Neuronal stem cell (in vitro differentiated cells): ENCODE results near the gene SEC31B.

Experiments
- DNase-seq: peaks from one replicate; pipeline ENCODE4 v3.0.0-alpha.2; 2013; ENCODE audit warnings: low spot score
- H2AFZ ChIP-seq: one replicate; pipeline ENCODE4 v1.6.1; 2013; ENCODE audit warnings: mild to moderate bottlenecking, low read length, inconsistent platforms
- H2AK5ac ChIP-seq: 2 replicates; pipeline ENCODE4 v1.6.1; 2013; ENCODE audit warnings: low read depth, mild to moderate bottlenecking, inconsistent platforms, low read length, moderate library complexity, mixed read lengths
- H2BK120ac ChIP-seq: 2 replicates; pipeline ENCODE4 v1.6.1; 2013; ENCODE audit warnings: low read depth, mild to moderate bottlenecking, inconsistent platforms, low read length, moderate library complexity, mixed read lengths
- H2BK12ac ChIP-seq: one replicate; pipeline ENCODE4 v1.6.1; 2013; ENCODE audit warnings: low read length, inconsistent platforms
- H2BK15ac ChIP-seq: 2 replicates; pipeline ENCODE4 v1.6.1; 2013; ENCODE audit warnings: mild to moderate bottlenecking, low read length, inconsistent platforms, mixed read lengths
- H2BK5ac ChIP-seq: one replicate; pipeline ENCODE4 v1.6.1; 2013; ENCODE audit warnings: inconsistent platforms, mild to moderate bottlenecking, low read length, moderate library complexity
- H3K14ac ChIP-seq: one replicate; pipeline ENCODE4 v1.6.1; 2013; ENCODE audit warnings: low read length, inconsistent platforms
- H3K18ac ChIP-seq: 2 replicates; pipeline ENCODE4 v1.6.1; 2013; ENCODE audit warnings: low read length, inconsistent platforms
- H3K23ac ChIP-seq: 2 replicates; pipeline ENCODE4 v1.6.1; 2013; ENCODE audit warnings: low read depth, mild to moderate bottlenecking, mixed read lengths, low read length, inconsistent platforms; ENCODE audit not compliant: poor library complexity
- H3K27ac ChIP-seq: replicated peaks from 3 replicates; pipeline ENCODE4 v1.5.1; 2013; ENCODE audit warnings: low read length, inconsistent platforms
- H3K27me3 ChIP-seq, 3 experiments: 2 replicates each; pipeline ENCODE4 v1.6.1; 2013; ENCODE audit warnings: low read length in 3 of 3, mild to moderate bottlenecking in 2 of 3, inconsistent platforms in 1 of 3, low read depth in 1 of 3, mixed read lengths in 1 of 3, moderate library complexity in 1 of 3; ENCODE audit not compliant: control insufficient read depth in 3 of 3, insufficient read depth in 3 of 3
- H3K36me3 ChIP-seq, 2 donors: replicated peaks in 1 of 2; 2 replicates each; pipeline ENCODE4 v1.6.1; 2013; ENCODE audit warnings: low read length in 2 of 2; ENCODE audit not compliant: control insufficient read depth in 2 of 2, insufficient read depth in 2 of 2
- H3K4ac ChIP-seq: 2 replicates; pipeline ENCODE4 v1.6.1; 2013; ENCODE audit warnings: inconsistent platforms, mild to moderate bottlenecking, low read length, moderate library complexity
- H3K4me1 ChIP-seq, 2 donors: 1 replicate in 1 of 2; 2 replicates in 1 of 2; pipeline ENCODE4 v1.6.1; 2013; ENCODE audit warnings: low read length in 2 of 2, low read depth in 1 of 2; ENCODE audit not compliant: control insufficient read depth in 2 of 2, insufficient read depth in 1 of 2
- H3K4me2 ChIP-seq: one replicate; pipeline ENCODE4 v1.6.1; 2013; ENCODE audit warnings: mild to moderate bottlenecking, low read length, inconsistent platforms; ENCODE audit not compliant: insufficient read depth, poor library complexity, severe bottlenecking
- H3K4me3 ChIP-seq, 2 donors: 2 replicates each; pipeline ENCODE4 v1.5.1; 2013; ENCODE audit warnings: low read length in 2 of 2, mild to moderate bottlenecking in 2 of 2, inconsistent platforms in 1 of 2, moderate library complexity in 1 of 2
- H3K79me1 ChIP-seq: one replicate; pipeline ENCODE4 v1.6.1; 2013; ENCODE audit warnings: low read depth, mild to moderate bottlenecking, inconsistent platforms, low read length, moderate library complexity
- H3K9ac ChIP-seq: one replicate; pipeline ENCODE4 v1.6.1; 2013; ENCODE audit warnings: mild to moderate bottlenecking, low read depth, low read length, inconsistent platforms; ENCODE audit not compliant: poor library complexity
- H3K9me3 ChIP-seq, 2 donors: replicated peaks in 1 of 2; 2 replicates each; pipeline versions ENCODE3 to v1.6.1; 2013; ENCODE audit warnings: low read length in 2 of 2, mild to moderate bottlenecking in 2 of 2, inconsistent platforms in 1 of 2, low read depth in 1 of 2, mixed read lengths in 1 of 2, moderate library complexity in 1 of 2; ENCODE audit not compliant: control insufficient read depth in 2 of 2, insufficient read depth in 1 of 2
- H4K8ac ChIP-seq: one replicate; pipeline ENCODE4 v1.6.1; 2013; ENCODE audit warnings: low read depth, mild to moderate bottlenecking, inconsistent platforms, low read length, moderate library complexity
- H4K91ac ChIP-seq: one replicate; pipeline ENCODE4 v1.6.1; 2013; ENCODE audit warnings: low read length, low read depth, mild to moderate bottlenecking, inconsistent platforms; ENCODE audit not compliant: poor library complexity
- WGBS, 2 donors: extraction: QIAGEN DNeasy Blood & Tissue Kit; methylation state at CpG; one replicate each; pipeline ENCODE4 v1.1.7; 2013; ENCODE audit warnings: missing lambda C conversion rate in 2 of 2, mixed read lengths in 1 of 2; ENCODE audit not compliant: insufficient read length in 2 of 2, insufficient replicate concordance in 1 of 2; ENCODE audit errors: extremely low coverage in 2 of 2; 5-methylcytosine and 5-hydroxymethylcytosine counted together

SEC31B gene

GRCh38 chr10:100516847-100517246 is 2.8 kb downstream of the SEC31B start:
- no peaks in the 10 kb centered on the region for H3K9me3 ChIP-seq
- no peak overlapping the region for H3K9ac ChIP-seq
- H2BK120ac ChIP-seq, result no peak overlapping the region
- no peak overlapping the region for H3K14ac ChIP-seq
- no peak overlapping the region for H3K4ac ChIP-seq
- no peak overlapping the region for H3K18ac ChIP-seq
- H3K79me1 ChIP-seq, result no peaks in the 10 kb centered on the region
- H2BK5ac ChIP-seq, result no peak overlapping the region
- H3K4me1 ChIP-seq, result no peaks in the 10 kb centered on the region
- peaks cover 0 to 13% (median 0%) of the 10 kb centered on the region in 3 experiments for H3K27me3 ChIP-seq
- DNase-seq, result no peak
- H3K23ac ChIP-seq, result no peak overlapping the region
- no peak overlapping the region for H2AFZ ChIP-seq
- H2AK5ac ChIP-seq, result no peak overlapping the region
- H3K4me2 ChIP-seq, result no peak overlapping the region
- no peak overlapping the region for H3K27ac ChIP-seq
- H4K8ac ChIP-seq, result no peak overlapping the region
- no peak overlapping the region for H4K91ac ChIP-seq
- no peak overlapping the region for H2BK15ac ChIP-seq
- no peak overlapping the region for H3K4me3 ChIP-seq
- H2BK12ac ChIP-seq, result no peak overlapping the region
- WGBS, 2 donors, result no CpG with 5 or more reads among the region's 2 CpGs
- peaks cover 0 to 9% of the 10 kb centered on the region in 2 donors for H3K36me3 ChIP-seq

- no peak overlapping the region for H2BK12ac ChIP-seq
- no peak overlapping the region for H3K18ac ChIP-seq
- H2BK5ac ChIP-seq, result no peak overlapping the region
- no peak overlapping the region for H4K8ac ChIP-seq
- WGBS, 2 donors, result no CpG with 5 or more reads among the region's 3 CpGs
- H3K9ac ChIP-seq, result no peak overlapping the region
- no peak overlapping the region for H3K4me3 ChIP-seq
- H3K4ac ChIP-seq, result no peak overlapping the region
- H3K14ac ChIP-seq, result no peak overlapping the region
- no peak overlapping the region for H4K91ac ChIP-seq
- H3K27ac ChIP-seq, result no peak overlapping the region
- H3K36me3 ChIP-seq, result peaks cover 1 to 9% of the 10 kb centered on the region in 2 donors
- peaks cover 0 to 9% (median 0%) of the 10 kb centered on the region in 3 experiments for H3K27me3 ChIP-seq
- H2BK120ac ChIP-seq, result no peak overlapping the region
- H3K23ac ChIP-seq, result no peak overlapping the region
- H3K4me1 ChIP-seq, result no peaks in the 10 kb centered on the region
- no peak overlapping the region for H2AK5ac ChIP-seq
- no peaks in the 10 kb centered on the region for H3K79me1 ChIP-seq
- no peaks in the 10 kb centered on the region for H3K9me3 ChIP-seq
- H3K4me2 ChIP-seq, result no peak overlapping the region
- no peak for DNase-seq
- no peak overlapping the region for H2BK15ac ChIP-seq
- no peak overlapping the region for H2AFZ ChIP-seq
Measured at GRCh38 chr10:100515612-100516011, 4.0 kb downstream of the SEC31B start.

- Histone ChIP-seq H2AK5ac (no peak overlapping the region), H4K91ac (no peak overlapping the region), H2BK5ac (no peak overlapping the region), H3K9me3 (no peaks in the 10 kb centered on the region), H3K9ac (no peak overlapping the region), H2AFZ (no peak overlapping the region), H3K23ac (no peak overlapping the region), H3K36me3 (peaks cover 6 to 25% of the 10 kb centered on the region in 2 donors), H3K14ac (no peak overlapping the region), H3K4me3 (no peak overlapping the region), H3K4ac (no peak overlapping the region), H3K18ac (no peak overlapping the region), H3K4me2 (no peak overlapping the region), H4K8ac (no peak overlapping the region), H3K27ac (no peak overlapping the region), H3K27me3 (peaks cover 0 to 2% (median 0%) of the 10 kb centered on the region in 3 experiments), H3K79me1 (no peaks in the 10 kb centered on the region), H3K4me1 (no peaks in the 10 kb centered on the region), H2BK15ac (no peak overlapping the region), H2BK12ac (no peak overlapping the region), H2BK120ac (no peak overlapping the region)
- WGBS, 2 donors, result no CpG with 5 or more reads among the region's 7 CpGs
- DNase-seq, result no peak
Measured at GRCh38 chr10:100510533-100511308, 8.9 kb downstream of the SEC31B start.

- Histone ChIP-seq H2AK5ac (no peak overlapping the region), H4K8ac (no peak overlapping the region), H2BK15ac (no peak overlapping the region), H3K36me3 (peaks cover 6 to 28% of the 10 kb centered on the region in 2 donors), H3K4me1 (peaks cover 0 to 12% of the 10 kb centered on the region in 2 donors), H3K18ac (no peak overlapping the region), H3K14ac (no peak overlapping the region), H2BK120ac (no peak overlapping the region), H3K79me1 (no peaks in the 10 kb centered on the region), H2AFZ (no peak overlapping the region), H3K23ac (no peak overlapping the region), H3K27ac (no peak overlapping the region), H3K9ac (no peak overlapping the region), H2BK5ac (no peak overlapping the region), H3K4me2 (no peak overlapping the region), H2BK12ac (no peak overlapping the region), H3K9me3 (no peaks in the 10 kb centered on the region), H3K4ac (no peak overlapping the region), H3K27me3 (peaks cover 0 to 2% (median 0%) of the 10 kb centered on the region in 3 experiments), H3K4me3 (no peak overlapping the region), H4K91ac (no peak overlapping the region)
- no peak for DNase-seq
- no CpG with 5 or more reads among the region's 8 CpGs for WGBS, 2 donors
Measured at GRCh38 chr10:100509241-100509840, 10.3 kb downstream of the SEC31B start.
